ENCODE results near the gene SOBP.

DNA sequence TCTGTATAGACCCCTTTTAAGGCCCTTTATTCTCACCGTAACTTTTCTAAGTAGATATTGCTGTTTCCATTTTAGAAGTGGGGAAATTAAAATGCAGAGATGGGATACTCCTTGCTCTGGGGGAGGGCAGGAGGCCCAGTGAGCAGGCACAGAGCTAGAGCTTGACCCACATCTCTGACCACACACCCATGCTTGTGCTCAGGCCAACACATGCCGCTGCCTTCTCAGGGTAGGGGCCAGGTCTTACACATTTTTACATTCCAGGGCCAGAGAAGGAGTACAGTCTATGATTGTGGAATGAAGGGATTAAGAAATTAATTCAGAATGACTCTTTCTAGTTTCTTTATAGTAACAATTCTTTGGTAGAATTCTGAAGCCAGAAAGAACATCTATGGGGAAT lies 104.8 kb downstream of the SOBP start:
- TF ChIP-seq CTCF (IDR thresholded peaks at IDR 0.05) (no peak), EP300 (IDR thresholded peaks at IDR 0.05) (no peak)
